SK-N-SH (cell line): Measurements from ENCODE around the gene CD96.

ENCODE experiments used
- CTCF ChIP-seq: fragments of 200-600 bp; sonication (generic); IDR thresholded peaks from 2 replicates; pipeline ENCODE4 v1.6.1; 2017; ENCODE audit warnings: antibody characterized with exemption, mild to moderate bottlenecking, moderate library complexity
- IRF3 ChIP-seq: fragments of 150-350 bp; IDR thresholded peaks from 2 replicates; pipeline ENCODE4 v1.6.1; 2016; ENCODE audit warnings: mild to moderate bottlenecking, low read depth, low read length
- JUND ChIP-seq: IDR thresholded peaks from 2 replicates; pipeline ENCODE4 v1.4.0; 2012
- NFIC ChIP-seq: IDR thresholded peaks from 2 replicates; pipeline ENCODE4 v1.4.0; 2012; ENCODE audit warnings: borderline replicate concordance
- POLR2AphosphoS5 ChIP-seq: IDR thresholded peaks from 2 replicates; pipeline ENCODE4 v1.6.1; 2012; ENCODE audit warnings: low read depth, low read length
- REST ChIP-seq: IDR thresholded peaks from 2 replicates; pipeline ENCODE4 v1.6.1; 2012; ENCODE audit warnings: mild to moderate bottlenecking, low read depth, low read length, moderate library complexity
- YY1 ChIP-seq: IDR thresholded peaks from 2 replicates; pipeline ENCODE4 v1.4.0; 2012; ENCODE audit warnings: low read depth, mild to moderate bottlenecking

GRCh38 chr3:111582120-111582474 is 40.1 kb downstream of the CD96 start:
- 0 out of 2 replicates have a peak, but pooled peaks have one; percentile 20 for TF ChIP-seq REST
- TF ChIP-seq CTCF = no peak
- TF ChIP-seq IRF3 = no peak
- TF ChIP-seq JUND = peak; percentile 94
- TF ChIP-seq NFIC = peak; percentile 54; the same call in 1 of the 2 replicates
- TF ChIP-seq POLR2AphosphoS5 = 0 out of 2 replicates have a peak, but pooled peaks have one; percentile 44
- TF ChIP-seq YY1 = no peak
